ENCODE results near the gene GPBP1L1.

GRCh38 chr1:45660336-45660735 lies 26.0 kb downstream of the GPBP1L1 start:
- TF ChIP-seq EZH2 (IDR thresholded peaks at IDR 0.05; ENCODE audit: insufficient read depth, poor library complexity, severe bottlenecking) (no peak), EZH2phosphoT487 (IDR thresholded peaks at IDR 0.05; ENCODE audit: insufficient read depth, low read depth) (no peak)

All from GM23248 (cell line).